ENCODE data around the gene AGBL4.

Gene AGBL4

DNA sequence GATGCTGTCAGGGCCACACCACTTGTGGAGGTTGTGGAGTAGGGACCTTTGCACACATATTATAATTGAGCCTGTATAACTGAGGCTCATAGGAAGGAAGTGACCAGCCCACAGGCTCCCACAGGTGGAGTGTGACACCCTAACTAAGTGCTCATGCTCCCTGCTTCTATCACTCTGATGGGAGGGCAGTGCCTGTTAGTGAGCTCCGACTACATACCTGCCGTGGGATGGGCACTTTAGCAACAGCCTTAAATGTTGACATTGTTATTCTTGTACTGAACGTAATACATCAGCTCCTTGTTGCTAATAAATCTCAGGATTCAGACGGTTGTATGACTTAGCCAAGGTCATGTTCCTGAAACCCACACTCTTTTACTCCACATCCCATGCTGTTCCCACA is 1305.0 kb downstream of the AGBL4 start:
- DNase-seq (ENCODE audit: low spot score): no peak

DNA sequence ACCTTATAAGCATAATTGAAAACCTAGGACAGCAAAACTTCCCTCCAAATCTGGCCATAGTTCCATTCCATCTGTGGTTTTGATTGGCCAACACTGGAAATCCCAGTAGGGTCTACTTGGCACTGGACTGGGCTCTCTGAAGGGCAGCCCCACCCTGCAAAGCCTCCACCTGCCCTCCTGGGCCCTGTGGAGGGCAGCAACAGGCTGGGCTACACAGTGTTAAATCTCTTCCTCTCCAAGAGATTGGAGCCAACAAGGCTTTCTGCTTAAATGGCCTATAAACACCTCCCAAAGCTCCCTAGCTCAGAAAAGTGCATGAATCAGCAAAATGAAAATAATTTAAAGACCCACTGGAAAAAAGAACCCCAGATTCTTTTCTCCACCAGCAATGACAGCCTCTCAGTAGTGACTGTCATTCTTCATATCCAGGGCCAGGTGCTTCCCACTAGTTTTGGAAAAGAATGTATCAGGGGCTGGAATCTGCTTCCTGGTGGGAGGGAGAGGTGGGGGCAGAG is 1305.6 kb downstream of the AGBL4 start:
- no peak for DNase-seq (ENCODE audit: low spot score)

- DNase-seq (ENCODE audit: low spot score): no peak
These were observed 1306.7 kb downstream of the AGBL4 start for GRCh38 chr1:48717082-48717481.

DNA sequence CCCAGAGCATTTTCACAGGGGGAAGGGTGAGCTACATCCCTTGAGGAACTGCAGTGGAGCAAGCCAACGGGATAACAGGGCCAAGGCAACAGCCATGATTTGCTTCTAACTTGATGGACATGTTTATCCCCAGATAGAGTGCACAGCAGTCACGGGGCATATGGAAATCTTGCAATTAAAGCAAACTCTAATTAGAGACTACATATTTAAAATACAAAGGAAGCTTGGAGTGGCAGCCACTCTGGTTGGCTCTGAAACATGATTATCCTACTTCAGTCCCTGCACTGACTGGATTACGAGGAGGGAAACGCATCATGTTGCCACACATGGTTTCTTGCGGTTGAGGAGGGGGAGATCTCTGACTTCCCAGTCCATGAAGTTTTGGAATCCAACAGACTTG is 1307.8 kb downstream of the AGBL4 start:
- no peak for DNase-seq (ENCODE audit: low spot score)

- no peak for DNase-seq (ENCODE audit: low spot score)
These were observed 1312.8 kb downstream of the AGBL4 start for GRCh38 chr1:48710915-48711314.

GRCh38 chr1:48710318-48710717 is 1313.4 kb downstream of the AGBL4 start:
- DNase-seq (ENCODE audit: low spot score): no peak

DNA sequence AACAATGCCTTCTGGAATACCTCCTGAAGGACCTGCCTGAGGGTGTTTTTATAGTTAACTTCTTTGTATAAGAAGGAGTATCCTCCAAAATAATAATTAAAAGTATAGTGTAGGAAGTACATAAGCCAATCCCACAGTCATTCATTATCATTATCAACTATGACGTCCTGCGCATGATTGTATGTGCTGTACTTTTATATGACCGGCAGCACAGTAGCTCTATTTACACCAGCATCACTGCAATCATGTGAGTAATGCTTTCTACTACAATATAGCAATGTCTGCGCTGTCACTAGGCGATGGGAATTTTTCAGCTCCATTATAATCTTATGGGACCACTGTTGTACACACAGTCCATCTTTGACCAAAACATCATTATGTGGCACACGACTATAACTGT is 1319.0 kb downstream of the AGBL4 start:
- DNase-seq (ENCODE audit: low spot score): no peak

DNA sequence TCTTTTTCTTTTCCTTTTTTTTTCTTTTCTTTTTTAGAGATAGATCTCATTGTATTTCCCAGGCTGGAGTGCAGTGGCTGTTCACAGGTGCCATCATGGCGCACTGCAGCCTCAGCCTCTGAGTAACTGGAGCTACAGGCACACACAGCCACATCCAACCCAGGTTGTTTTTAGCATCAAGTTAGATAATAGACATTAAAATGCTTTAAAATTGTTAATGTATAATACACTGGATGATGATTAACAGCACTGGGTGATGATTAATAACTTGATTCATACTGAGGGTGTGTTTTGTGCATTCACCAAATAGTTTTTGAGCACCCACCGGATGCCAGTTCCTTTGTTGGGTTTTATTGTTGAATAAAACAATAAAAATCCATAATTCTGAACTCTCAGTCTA is 1322.3 kb downstream of the AGBL4 start:
- DNase-seq (ENCODE audit: low spot score): no peak

DNA sequence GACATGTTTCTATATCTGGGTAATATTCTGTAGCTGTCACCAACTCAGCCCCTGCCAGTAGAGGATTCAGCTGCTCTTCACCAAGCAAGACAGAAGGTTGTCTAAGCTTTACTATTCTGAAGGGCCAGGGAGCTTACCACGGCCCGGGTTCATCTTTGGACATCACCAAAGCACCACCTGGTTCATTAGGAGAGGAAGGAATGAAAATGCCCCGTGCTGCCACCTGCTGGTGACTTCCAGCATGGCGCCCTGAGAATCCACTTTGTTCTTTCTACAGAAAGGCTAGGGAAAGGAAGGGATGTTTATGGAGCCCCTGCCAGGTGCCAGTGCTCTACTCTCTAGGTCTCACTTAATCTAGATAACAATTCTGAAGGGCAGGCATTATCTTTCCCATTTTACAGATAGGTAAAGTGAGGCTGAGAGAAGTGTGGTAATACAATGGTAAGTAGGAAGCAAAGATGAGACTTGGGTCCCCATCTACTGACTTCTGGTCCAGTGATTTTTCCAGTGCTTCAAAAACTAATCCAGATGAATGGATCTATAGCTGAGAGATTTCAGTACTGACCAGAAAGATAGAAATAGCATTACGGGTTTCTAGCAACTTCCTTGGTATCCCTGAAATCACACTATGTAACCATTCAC is 1326.6 kb downstream of the AGBL4 start:
- peak; percentile 34 for DNase-seq (ENCODE audit: low spot score)

GRCh38 chr1:48695161-48695560 is 1328.6 kb downstream of the AGBL4 start:
- DNase-seq (ENCODE audit: low spot score): no peak

DNA sequence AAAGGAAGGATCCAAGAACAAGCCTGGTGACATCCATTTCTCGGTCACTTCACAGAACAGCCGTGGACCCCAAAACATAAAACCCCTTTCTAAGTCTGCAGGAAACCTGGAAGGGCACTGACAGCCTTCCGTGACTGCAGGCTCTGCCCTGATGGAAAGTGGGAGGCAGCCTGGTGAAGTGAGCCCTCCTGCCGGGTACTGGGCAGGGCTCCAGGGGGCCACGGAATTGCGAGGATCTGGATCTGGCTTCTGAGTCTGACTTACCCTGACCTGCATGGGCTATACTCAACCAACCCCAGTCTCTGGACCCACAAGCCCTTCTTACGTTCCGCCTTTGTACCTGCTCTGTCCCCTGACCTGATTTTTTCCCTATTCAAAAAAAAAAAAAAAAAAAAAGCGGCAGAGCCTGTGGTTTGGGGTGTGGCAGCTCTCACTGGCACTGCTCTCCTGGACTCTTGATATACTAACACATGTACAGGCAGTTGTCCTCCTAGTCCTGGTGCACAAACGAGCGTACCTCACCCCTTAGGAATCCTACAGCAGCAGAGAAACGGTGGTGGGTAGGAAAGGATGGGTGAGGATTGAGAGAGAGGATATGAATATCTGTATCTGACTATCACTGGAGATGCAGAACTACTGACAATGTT is 1330.0 kb downstream of the AGBL4 start:
- peak; percentile 42 for DNase-seq (ENCODE audit: low spot score)

- DNase-seq (ENCODE audit: low spot score): no peak
These were observed 1330.6 kb downstream of the AGBL4 start for GRCh38 chr1:48693180-48693579.

- no peak for DNase-seq (ENCODE audit: low spot score)
These were observed 1331.5 kb downstream of the AGBL4 start for GRCh38 chr1:48692235-48692634.

DNA sequence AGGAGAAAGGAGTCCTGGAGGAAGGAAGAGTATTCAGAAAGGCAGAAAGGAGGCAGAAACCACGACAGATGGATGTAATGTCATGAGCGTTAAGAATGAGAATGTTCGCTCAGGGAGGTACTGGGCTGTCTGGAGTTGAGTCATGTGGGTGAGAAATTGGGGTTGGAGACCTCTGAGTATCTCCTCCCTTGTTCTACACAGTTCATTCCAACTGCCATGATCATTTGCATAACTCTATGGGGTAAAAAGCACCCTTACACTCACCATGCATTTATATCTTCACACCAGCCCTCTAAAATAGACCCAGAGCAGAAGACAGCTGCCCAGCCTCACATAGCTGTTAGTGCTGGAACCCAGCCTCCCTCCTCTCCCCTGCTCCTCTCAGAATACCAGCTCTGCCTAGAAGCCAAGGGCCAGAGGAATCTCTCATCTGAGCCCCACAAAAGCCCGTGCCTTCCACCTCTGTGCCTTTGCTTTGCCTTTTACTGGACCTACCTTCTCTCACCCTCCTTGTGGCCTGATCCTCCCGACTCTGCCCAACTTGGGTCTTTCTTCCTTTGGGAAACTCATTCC is 1332.2 kb downstream of the AGBL4 start:
- no peak for DNase-seq (ENCODE audit: low spot score)

DNA sequence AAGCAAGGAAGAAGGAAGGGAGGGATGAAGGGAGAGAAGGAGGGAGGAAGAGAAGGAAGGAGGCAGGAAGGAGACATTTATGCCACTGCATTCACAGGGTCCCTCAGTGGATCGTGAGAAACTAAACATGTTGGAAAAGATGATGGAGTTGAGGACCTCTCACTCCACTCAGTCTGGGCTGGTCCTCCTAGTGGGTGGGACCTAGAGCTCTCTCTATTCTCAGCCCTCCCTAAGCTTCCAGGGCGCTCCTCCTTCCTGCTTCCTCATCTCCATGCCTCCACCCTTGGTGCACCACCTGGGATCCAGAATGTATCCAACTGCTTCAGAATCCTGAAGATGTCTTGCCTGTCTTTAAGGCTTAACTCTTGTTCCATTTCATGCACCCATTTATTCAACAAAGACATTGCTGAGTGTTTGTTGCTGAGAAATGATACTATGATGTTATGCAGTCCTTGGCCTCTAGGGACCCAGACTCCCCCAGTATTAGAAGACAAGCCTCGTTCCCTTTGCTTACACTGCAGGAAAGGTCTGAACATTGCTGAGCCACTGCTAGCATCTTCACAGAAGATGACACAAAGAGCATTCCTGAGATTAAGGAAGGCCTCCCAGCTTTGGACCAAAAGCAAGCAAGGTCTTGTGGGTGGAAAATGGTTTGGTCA is 1335.5 kb downstream of the AGBL4 start:
- DNase-seq (ENCODE audit: low spot score): no peak

GRCh38 chr1:48687282-48688045 is 1336.3 kb downstream of the AGBL4 start:
- no peak for DNase-seq (ENCODE audit: low spot score)

GRCh38 chr1:48686159-48686558 is 1337.6 kb downstream of the AGBL4 start:
- no peak for DNase-seq (ENCODE audit: low spot score)

DNA sequence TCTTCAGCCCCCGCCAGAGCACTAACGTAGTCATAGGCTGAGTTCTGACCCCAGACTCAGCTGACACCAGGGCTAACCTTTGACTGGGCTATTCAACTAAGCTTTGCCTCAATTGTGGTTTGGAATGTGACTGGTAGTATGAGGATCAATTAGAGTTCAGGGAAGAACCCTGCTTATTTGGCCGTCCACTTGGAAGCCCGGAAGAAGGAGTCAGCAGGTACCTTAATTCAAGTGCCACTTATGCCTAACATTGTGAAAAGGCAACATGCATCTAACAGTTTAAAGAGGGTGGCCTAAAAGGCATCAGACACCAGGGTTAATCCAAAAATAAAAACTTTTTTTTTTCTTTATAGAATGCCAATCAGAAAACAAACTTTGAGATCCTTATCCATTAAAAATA is 1339.4 kb downstream of the AGBL4 start:
- no peak for DNase-seq (ENCODE audit: low spot score)

- no peak for DNase-seq (ENCODE audit: low spot score)
These were observed 1339.9 kb downstream of the AGBL4 start for GRCh38 chr1:48683839-48684238.

DNA sequence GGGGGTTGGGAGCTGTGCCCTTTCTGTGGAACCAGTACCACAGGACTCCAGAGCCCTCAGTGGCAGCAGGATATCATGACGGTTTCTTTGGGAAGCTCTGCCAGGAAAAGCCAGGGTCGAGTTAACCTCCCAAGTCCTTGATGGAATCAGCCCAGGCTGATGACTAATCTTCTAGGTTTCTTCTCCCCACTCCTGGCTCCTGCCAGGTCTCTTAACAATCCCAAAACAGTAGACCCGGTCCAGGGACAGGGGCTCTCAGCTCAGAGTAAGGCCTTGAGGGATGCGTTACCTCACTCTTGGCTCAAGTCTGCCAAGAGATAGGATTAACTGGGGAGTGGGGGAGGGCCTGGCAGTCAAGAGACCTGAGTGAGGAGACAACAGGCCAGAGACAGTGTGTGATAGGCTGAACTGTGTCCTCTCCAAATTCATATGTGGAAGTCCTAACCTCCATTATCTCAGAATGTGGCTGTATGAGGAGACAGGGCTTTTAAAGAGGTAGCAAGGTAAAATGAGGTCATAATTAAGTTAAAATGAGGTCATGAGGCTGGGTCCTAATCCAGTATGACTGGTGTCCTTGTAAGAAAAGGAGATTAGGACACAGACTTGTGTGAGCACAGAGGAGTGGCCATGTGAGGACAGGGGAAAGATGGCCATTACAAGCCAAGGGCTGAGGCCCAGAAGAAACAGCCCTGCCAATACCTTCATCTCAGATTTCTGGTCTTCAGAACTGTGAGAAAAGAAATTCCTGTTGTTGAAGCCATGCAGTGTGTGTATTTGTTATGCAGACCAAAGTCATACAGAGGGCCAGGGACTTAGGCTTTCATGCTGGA is 1342.1 kb downstream of the AGBL4 start:
- DNase-seq (ENCODE audit: low spot score): no peak

- no peak for DNase-seq (ENCODE audit: low spot score)
These were observed 1343.2 kb downstream of the AGBL4 start for GRCh38 chr1:48680411-48681035.

All from LoVo (cell line).